Progenitor cell of endocrine pancreas (in vitro differentiated cells): ENCODE measurements around the gene ADAM12. TPM values are rescaled to one million over a fixed set of nuclear protein-coding genes. Genes with fewer than 3 reads are reported as not detected.

Experiments
- DNase-seq: peaks from one replicate; pipeline ENCODE4 v3.0.0; 2021; ENCODE audit warnings: low spot score; ENCODE audit not compliant: unreplicated experiment
- H3K27ac Mint-ChIP-seq: 2 replicates; pipeline ENCODE4 v1.8.0; 2021; ENCODE audit warnings: mild to moderate bottlenecking, moderate library complexity, mixed read lengths
- H3K27me3 Mint-ChIP-seq: 2 replicates; pipeline ENCODE4 v1.8.0; 2021; ENCODE audit warnings: mixed read lengths
- H3K36me3 Mint-ChIP-seq: 2 replicates; pipeline ENCODE4 v1.8.0; 2022; ENCODE audit warnings: mixed read lengths; ENCODE audit not compliant: insufficient read depth
- H3K4me1 Mint-ChIP-seq: 2 replicates; pipeline ENCODE4 v1.8.0; 2021; ENCODE audit warnings: low read depth, mixed read lengths
- H3K4me3 Mint-ChIP-seq: 2 replicates; pipeline ENCODE4 v1.8.0; 2021; ENCODE audit warnings: low read depth, mild to moderate bottlenecking, moderate library complexity, mixed read lengths
- H3K9me3 Mint-ChIP-seq: 2 replicates; pipeline ENCODE4 v1.8.0; 2021; ENCODE audit warnings: low read depth, mixed read lengths
- CTCF ChIP-seq: fragments of 200-600 bp; sonication (generic); IDR thresholded peaks from one replicate; pipeline ENCODE4 v1.5.0; 2021; ENCODE audit warnings: antibody characterized with exemption, mild to moderate bottlenecking; ENCODE audit not compliant: unreplicated experiment
- total RNA-seq: library from RNA; stranded (reverse); gene quantifications from 2 replicates; pipeline ENCODE4 v1.2.1, GENCODE V29; 2021

The ADAM12 gene
- total RNA-seq, 1 donor from 2014 or later: 1.8 TPM

GRCh38 chr10:126065751-126066377 lies 322.4 kb downstream of the ADAM12 start:
- Mint-ChIP-seq H3K9me3 (peaks cover 3% of the 10 kb centered on the region), H3K36me3 (no peaks in the 10 kb centered on the region), H3K27ac (no peak overlapping the region), H3K4me3 (no peak overlapping the region), H3K4me1 (peaks cover 8% of the 10 kb centered on the region), H3K27me3 (peaks cover 23% of the 10 kb centered on the region)
- DNase-seq: no peak
- no peak for TF ChIP-seq CTCF

DNA sequence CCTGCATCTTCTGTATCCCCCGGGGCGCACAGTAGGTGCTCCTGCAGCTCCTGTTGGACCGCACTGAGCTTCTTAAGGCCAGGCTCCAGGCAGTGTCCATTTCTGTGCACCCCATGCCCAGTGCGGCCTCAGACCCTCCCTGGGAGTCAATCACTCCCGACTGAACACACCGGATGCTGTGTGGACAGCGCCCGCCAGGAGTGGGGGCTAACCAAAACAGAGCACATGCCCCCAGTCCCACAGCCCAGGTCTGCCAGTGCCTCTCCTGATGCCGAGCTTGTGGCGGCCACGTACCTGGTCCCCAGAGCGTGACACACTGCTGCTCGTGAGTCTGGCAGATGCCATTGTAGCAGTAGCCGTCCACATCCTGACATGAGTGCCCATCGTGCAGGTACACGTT lies 323.8 kb downstream of the ADAM12 start:
- no peak for DNase-seq
- H3K27ac Mint-ChIP-seq: no peak overlapping the region
- H3K4me3 Mint-ChIP-seq: no peak overlapping the region
- H3K27me3 Mint-ChIP-seq: peaks cover 12% of the 10 kb centered on the region
- H3K9me3 Mint-ChIP-seq: peaks cover 3% of the 10 kb centered on the region
- no peak for TF ChIP-seq CTCF
- H3K4me1 Mint-ChIP-seq: peaks cover 17% of the 10 kb centered on the region
- H3K36me3 Mint-ChIP-seq: no peaks in the 10 kb centered on the region

DNA sequence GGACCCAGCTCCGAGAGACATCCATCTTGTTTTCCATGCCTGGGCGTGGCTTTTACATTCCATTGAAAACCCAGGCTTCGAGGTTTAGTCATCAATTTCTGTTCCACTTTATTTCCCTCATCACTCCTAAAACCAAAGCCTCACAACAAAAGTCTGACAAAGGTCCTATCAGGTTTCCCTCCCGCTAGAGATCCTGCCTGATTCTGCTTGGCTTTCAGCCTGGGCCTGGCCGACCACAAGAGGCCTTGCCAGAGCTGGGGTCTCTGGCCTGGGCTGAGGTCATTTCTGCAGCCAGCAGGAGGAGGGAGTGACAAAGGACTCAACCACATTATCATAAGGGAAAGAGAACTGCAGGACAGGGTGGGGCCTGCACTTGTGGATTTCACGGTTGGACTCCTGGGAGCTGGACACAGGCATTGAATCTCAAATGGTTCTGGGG lies 324.9 kb downstream of the ADAM12 start:
- H3K27me3 Mint-ChIP-seq: peaks cover 6% of the 10 kb centered on the region
- no peak overlapping the region for H3K27ac Mint-ChIP-seq
- H3K9me3 Mint-ChIP-seq: peaks cover 3% of the 10 kb centered on the region
- no peaks in the 10 kb centered on the region for H3K36me3 Mint-ChIP-seq
- H3K4me3 Mint-ChIP-seq: no peak overlapping the region
- no peak for TF ChIP-seq CTCF
- H3K4me1 Mint-ChIP-seq: peaks cover 27% of the 10 kb centered on the region
- no peak for DNase-seq

DNA sequence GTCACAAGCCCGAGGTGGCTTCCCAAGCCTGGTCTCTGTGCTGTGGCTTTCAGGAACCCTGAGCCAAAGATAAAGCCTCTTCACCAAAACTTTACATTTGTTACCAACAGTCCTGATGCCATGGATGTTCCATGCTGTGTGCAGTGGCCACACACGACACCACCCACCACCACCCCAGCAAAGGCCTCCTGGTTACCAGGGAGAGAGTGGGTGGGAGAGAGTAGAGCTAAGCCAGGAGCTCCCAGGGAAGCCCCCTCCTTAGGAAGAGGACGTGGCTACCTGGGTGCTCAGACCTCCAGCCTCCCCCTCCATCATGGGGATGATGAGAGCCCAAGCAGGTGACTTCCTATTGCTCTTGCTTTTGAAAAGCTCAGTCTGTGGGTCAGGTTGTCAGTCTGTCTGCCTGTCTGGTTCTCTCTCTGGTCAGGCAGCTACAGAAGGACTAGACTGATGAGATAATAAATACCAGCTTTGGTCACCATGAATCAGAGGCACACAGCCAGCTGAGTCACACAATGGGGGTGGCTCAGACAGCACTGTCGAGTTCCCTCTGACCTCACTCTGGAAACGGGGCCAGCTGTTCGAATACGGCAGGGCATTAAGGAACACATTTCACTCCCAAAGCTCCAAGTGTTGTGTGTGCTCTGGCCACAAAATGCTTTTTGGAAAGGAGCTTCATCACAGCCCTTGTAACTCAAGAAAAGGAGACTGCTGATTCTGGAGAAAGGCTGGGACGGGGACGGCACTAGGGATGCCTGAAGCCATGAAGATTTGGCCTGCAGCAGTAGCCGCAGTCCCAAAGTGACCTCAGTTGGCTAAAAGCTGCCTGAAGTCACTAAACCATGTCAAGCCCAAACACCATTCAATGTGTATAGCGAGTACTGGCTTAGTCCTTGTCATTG lies 325.9 kb downstream of the ADAM12 start:
- peaks cover 28% of the 10 kb centered on the region for H3K4me1 Mint-ChIP-seq
- no peak overlapping the region for H3K27ac Mint-ChIP-seq
- no peak for DNase-seq
- no peak overlapping the region for H3K4me3 Mint-ChIP-seq
- no peak for TF ChIP-seq CTCF
- H3K27me3 Mint-ChIP-seq: peaks cover 4% of the 10 kb centered on the region
- no peaks in the 10 kb centered on the region for H3K36me3 Mint-ChIP-seq
- peaks cover 3% of the 10 kb centered on the region for H3K9me3 Mint-ChIP-seq

- H3K9me3 Mint-ChIP-seq: peaks cover 3% of the 10 kb centered on the region
- no peak for TF ChIP-seq CTCF
- peaks cover 28% of the 10 kb centered on the region for H3K4me1 Mint-ChIP-seq
- no peak for DNase-seq
- H3K27me3 Mint-ChIP-seq: peaks cover 4% of the 10 kb centered on the region
- H3K4me3 Mint-ChIP-seq: no peak overlapping the region
- no peaks in the 10 kb centered on the region for H3K36me3 Mint-ChIP-seq
- H3K27ac Mint-ChIP-seq: no peak overlapping the region
Observed at GRCh38 chr10:126061526-126061925, 326.8 kb downstream of the ADAM12 start.
